Pulmonary artery endothelial cell (primary cell): ENCODE results near the gene RBM43. TPM values are rescaled to one million over a fixed set of nuclear protein-coding genes. Genes with fewer than 3 reads are reported as not detected.

Experiments used
- DNase-seq: peaks from one replicate; pipeline ENCODE4 v3.0.0-alpha.2; 2011; ENCODE audit warnings: low read depth, low spot score
- total RNA-seq: library from RNA; depleted of rRNA; stranded (reverse); fragments of >200 nt; gene quantifications from 2 replicates; pipeline ENCODE4 v1.2.3, GENCODE V29; 2014

RBM43 gene
- total RNA-seq, 1 donor from 2014 or later, result 4.3 TPM

DNA sequence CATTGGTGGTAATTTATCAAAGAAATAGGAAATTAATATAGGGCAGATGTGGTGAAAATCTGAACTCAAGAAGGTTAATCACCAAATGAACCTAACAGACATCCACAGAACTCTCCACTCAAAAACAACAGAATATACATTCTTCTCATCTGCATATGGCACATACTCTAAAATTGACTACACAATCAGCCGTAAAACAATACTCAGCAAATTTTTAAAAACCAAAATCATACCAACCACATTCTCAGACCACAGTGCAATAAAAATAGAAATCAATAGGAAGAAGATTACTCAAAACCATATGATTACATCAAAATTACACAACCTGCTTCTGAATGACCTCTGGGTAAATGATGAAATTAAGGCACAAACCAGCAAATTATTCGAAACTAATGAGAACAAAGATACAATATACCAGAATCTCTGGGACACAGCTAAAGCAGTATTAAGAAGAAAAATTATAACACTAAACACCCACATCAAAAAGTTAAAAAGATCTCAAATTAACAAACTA, 31.0 kb downstream of the RBM43 start:
- DNase-seq, result no peak

DNA sequence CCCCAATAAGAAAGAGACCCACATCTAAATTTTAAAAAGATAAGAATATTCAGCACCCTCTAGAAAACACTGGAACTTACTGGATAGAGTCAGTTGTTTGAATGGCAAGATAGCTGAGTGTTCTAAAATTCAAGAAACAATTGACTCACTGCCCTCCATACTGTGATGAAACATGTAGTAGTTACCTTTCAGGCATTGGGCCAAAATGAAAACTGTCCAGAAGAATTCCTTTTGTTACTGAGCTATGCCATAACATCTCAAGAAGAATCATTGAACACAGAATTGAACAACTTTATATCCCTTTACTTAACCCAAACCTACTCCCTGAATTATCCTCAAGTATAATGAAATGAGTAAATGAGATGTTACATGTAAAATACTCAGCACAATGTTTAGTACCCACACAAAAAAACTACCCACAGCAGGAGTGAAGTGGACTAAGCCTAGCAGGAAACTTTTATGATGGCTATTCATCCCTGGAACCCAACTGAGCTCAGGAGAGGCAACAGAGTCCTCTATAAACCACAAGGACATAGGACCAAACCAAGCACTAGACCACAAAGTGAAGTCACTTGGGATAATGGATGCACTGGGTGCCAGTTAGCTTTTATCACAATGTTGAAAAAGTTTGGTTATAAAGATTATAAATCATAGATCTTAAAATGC, 32.7 kb downstream of the RBM43 start:
- no peak for DNase-seq

DNA sequence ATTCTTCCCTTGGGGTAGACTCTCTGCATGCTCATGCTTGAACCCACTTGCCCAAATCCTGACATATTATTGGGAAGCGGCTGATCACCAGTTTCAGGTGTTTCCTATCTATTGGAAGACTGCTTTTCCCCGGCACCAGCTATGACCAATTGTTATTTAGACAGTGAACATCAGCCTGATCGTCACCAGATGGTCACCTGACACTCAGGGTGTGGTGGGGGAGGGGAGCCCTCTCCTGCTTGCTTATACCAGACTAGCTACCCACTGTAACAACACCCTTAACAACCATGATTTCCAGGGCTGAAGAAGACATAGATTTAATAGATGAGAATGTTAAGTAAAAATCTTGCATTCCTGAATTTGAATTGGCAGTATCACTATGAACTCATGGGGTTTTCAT, 44.3 kb downstream of the RBM43 start:
- DNase-seq, result no peak

DNA sequence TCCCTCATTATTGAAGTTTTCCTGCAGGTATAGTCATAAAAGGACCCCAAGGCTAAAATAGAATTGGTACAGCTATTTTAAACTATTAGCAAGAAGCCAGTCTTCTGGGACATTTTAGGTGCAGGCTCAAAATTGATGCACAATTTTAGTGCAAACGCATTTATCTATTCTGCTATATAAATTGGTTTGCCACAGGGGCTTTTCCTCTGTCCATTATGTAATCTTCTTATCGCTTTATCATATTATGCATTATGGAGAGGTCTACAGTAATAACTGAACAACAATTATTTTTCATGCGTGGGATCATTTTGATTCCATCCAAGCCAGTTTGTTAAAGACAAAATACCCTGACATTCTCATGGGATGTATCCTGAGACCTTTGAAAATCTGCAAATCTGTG, 54.6 kb downstream of the RBM43 start:
- DNase-seq, result no peak

DNA sequence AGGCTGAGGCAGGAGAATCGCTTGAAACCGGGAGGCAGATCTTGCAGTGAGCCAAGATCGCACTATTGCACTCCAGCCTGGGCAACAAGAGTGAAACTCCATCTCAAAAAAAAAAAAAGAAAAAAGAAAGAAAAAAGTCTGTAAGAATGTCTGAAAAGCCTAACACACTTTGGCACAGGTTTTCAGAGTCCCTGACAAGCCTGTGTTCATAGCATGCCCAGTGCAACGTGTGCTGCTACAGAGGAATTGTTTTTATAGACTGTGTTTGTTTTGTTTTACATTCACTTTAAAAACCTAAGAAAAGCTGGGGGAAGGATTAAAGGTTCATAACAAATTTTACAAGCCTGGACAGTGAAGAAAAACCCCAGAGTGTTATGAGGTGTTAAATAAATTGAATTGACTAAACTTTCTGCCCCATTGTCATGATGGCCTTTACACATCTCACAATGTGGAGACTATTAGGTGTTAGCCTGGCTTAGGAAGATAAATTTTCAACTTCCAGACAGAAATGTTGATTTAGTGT, 55.2 kb downstream of the RBM43 start:
- DNase-seq, result no peak

DNA sequence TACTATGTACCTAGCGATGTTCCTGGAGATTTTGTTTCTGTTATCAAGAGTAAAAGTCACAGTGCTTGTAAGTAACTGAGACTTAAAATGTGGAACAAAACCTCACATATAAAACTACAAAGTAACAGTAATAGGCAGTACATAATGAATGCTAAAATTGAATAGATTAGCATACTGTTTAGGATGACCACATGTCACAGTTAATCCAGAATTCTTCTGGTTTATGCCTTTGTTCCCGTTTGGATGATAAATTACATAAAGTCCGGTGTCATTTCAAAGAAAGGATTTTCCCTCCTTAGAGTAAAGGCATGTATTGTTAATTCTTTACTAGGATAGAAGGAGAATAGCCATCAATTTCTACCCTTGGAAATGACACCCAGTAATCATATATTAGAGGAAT, 56.1 kb downstream of the RBM43 start:
- no peak for DNase-seq

DNA sequence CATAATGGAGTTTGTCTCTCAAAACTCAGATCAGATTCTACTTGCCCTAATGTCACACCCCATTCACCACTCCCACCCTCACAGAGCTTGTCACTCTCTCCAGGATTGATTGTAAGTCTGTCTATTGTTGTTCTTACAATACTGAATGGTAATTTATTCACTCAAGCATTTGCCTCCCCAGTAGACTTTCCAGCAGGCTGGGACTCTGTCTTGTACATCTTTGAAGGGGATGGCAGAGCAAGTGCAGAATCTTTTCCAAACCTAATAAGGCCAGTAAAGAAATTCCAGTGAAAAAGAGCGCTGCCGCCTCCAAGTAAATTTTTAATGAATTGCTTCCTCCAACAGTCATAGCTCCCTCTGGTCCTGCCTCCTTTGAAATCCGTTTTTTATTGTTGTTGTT, 56.9 kb downstream of the RBM43 start:
- DNase-seq, result no peak

DNA sequence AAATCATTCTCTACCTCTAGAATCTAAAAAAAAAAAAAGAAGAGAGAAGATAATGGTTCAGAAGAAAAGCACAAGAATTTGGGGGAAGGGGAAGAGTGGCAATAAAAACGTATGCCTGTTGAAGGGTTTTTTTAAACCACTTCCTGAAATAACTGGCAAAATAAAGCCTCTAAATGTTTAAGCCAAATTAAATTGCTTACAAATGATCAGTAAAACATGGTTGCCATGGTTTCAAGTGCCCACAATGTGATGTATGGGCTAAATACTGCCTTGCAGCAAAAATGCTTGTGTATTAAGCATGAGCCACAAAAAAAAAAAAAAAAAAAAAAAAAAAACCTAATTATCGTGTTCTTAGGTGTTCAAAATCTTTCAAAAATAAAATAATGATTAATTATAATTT, 60.8 kb downstream of the RBM43 start:
- no peak for DNase-seq

DNA sequence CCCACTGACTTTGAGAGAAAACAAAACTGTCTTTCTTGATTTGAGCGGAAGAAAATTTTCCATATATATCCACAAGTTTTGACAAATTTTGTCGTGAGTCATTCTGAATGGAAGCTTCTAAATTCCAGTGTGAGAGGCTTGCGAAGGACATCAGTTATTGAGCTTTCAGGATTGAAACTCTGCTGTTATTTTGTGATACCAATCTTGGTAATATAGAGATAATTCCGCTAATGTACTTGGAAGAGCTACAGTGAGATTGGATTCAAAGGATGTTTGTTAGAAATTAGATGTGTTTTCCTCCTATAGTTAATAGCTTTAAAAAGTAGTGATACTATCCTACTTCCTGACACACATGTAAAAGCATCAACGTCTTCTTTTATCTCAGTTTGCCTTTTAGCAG, 61.4 kb downstream of the RBM43 start:
- no peak for DNase-seq

DNA sequence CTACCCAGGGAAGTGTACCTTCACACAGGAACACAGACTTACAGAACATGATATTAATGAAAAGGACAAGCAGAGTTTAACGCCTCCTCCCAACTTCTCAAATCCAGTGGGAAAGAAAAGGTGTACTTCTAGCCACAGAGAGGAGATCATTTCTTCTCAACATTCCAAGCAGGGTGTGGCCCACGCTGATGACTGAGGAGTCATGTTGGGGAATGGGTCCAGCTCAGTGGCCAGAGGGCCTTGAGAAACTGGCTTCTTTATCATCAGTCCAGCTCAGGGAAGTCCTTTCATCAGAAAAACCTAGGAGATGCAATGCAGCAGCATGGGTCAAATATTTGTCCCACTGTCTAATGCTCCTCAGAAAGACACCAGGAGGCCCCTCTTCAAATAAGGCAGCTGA, 63.0 kb downstream of the RBM43 start:
- DNase-seq, result no peak

Other genes with a start within 250 kb of the RBM43 start
- 16.4 and 23.6 TPM in 2 replicates for gene NMI, start 27.8 kb upstream of the RBM43 start, total RNA-seq
- gene TNFAIP6, start 95.7 kb upstream of the RBM43 start, total RNA-seq, result not detected in 2 replicates
- gene RIF1, start 148.0 kb upstream of the RBM43 start, total RNA-seq, result 40.7 and 54.3 TPM in 2 replicates